Ectodermal cell (in vitro differentiated cells): Measurements from ENCODE around the gene RFC4.

ENCODE experiments used
- H3K27ac ChIP-seq: 2 replicates; pipeline ENCODE4 v1.7.0; 2013; ENCODE audit warnings: mild to moderate bottlenecking, low read depth, low read length; ENCODE audit not compliant: insufficient read depth, poor library complexity, severe bottlenecking
- H3K27me3 ChIP-seq: 2 replicates; pipeline ENCODE4 v1.7.0; 2013; ENCODE audit warnings: mild to moderate bottlenecking, low read length; ENCODE audit not compliant: insufficient read depth, control insufficient read depth, poor library complexity, severe bottlenecking
- H3K36me3 ChIP-seq: one replicate; pipeline ENCODE4 v1.7.0; 2013; ENCODE audit warnings: low read length; ENCODE audit not compliant: control insufficient read depth, insufficient read depth
- H3K4me1 ChIP-seq: one replicate; pipeline ENCODE4 v1.7.0; 2013; ENCODE audit warnings: low read length; ENCODE audit not compliant: control insufficient read depth, insufficient read depth
- H3K4me3 ChIP-seq: 2 replicates; pipeline ENCODE4 v1.7.0; 2013; ENCODE audit warnings: low read depth, low read length, control low read depth; ENCODE audit not compliant: insufficient read depth
- H3K9me3 ChIP-seq: 2 replicates; pipeline ENCODE4 v1.7.0; 2013; ENCODE audit warnings: mild to moderate bottlenecking, low read length, moderate library complexity; ENCODE audit not compliant: control insufficient read depth
- WGBS, 2 experiments: methylation state at CpG; one replicate each; pipeline ENCODE4 v1.1.7; 2013; ENCODE audit warnings: missing lambda C conversion rate in 2 of 2; 5-methylcytosine and 5-hydroxymethylcytosine counted together

The RFC4 gene

DNA sequence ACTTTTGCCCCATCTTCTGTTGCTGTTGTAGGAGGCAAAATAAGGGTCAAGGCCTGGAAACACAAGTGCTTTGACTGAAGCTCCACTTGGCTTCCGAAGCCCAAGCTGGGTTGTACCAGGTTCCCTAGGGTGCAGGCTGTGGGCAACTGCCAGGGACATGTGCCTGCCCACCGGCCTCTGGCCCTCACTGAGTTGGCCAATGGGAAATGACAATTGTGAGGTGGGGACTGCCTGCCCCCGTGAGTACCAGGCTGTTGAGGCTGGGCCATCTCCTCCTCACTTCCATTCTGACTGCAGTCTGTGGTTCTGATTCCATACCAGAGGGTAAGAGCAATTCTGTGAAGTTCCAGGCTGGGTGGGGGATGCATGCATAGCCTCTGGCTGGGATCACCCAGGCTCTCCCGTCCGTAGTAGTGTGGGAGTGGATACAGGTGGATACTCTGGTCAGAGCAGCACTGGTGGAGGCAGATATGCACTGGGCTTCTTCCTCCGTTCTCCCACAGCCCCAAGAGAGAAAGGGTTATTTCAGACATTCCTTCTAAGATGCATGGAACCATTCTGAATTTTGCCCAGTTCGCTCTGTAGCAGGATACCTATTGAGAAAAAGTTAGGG, 36.2 kb upstream of the RFC4 start, which contains the start of gene ADIPOQ:
Gene ADIPOQ (plus strand): TSS at position 285 of the 613 bp plus-strand sequence. CDS start 10,349 bp downstream, outside the sequence.
- Histone ChIP-seq H3K4me1 (no peaks in the 10 kb centered on the region), H3K9me3 (no peaks in the 10 kb centered on the region), H3K36me3 (no peaks in the 10 kb centered on the region), H3K27me3 (no peaks in the 10 kb centered on the region), H3K4me3 (no peak within 1 kb of the TSS), H3K27ac (no peak within 1 kb of the TSS)
- 92 to 95% methylated on average over 7 of the region's 7 CpGs for WGBS, 2 experiments

- H3K27ac ChIP-seq: no peak overlapping the region
Observed at GRCh38 chr3:186841620-186842019, 35.3 kb upstream of the RFC4 start.

DNA sequence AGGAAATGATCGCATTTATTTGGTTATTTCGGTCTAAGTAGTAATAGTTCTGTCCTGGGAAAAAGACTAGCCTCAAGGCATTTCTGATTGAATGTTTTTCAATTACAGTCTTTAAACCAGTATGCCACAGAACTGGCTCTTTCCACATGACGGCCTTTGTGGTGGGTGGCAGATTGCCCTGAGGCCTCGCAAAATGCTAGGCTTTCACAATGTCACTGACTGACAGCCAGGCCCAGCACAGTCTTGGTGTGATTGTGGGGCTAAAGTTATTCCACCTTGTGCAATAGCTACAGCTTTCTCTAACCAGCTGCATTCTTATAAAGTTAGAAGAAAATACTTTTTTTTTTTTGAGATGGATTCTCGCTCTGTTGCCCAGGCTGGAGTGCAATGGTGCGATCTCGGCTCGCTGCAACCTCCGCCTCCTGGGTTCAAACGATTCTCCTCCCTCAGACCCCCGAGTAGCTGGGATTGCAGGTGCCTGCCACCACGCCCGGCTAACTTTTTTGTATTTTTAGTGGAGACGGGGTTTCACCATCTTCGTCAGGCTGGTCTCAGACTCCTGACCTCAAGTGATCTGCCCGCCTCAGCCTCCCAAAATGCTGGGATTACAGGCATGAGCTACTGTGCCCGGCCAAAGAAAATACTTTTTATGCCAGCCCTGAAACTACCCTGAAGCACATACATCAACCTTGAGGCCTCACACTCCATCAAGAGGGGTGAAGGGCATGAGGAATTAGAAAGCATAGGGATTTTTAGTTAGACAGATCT, 33.8 kb upstream of the RFC4 start:
- Histone ChIP-seq H3K36me3 (no peaks in the 10 kb centered on the region), H3K9me3 (no peaks in the 10 kb centered on the region), H3K4me3 (no peak overlapping the region), H3K4me1 (no peaks in the 10 kb centered on the region), H3K27ac (no peak overlapping the region), H3K27me3 (no peaks in the 10 kb centered on the region)
- 88 to 92% methylated on average over 17 of the region's 17 CpGs for WGBS, 2 experiments

More at GRCh38 chr3:186841620-186842019, 35.3 kb upstream of the RFC4 start:
- no peaks in the 10 kb centered on the region for H3K36me3 ChIP-seq
- H3K27me3 ChIP-seq: no peaks in the 10 kb centered on the region
- no peak overlapping the region for H3K4me3 ChIP-seq
- no peaks in the 10 kb centered on the region for H3K4me1 ChIP-seq
- no peaks in the 10 kb centered on the region for H3K9me3 ChIP-seq
- 90 to 96% methylated on average over 3 to 4 of the region's 4 CpGs for WGBS, 2 experiments

DNA sequence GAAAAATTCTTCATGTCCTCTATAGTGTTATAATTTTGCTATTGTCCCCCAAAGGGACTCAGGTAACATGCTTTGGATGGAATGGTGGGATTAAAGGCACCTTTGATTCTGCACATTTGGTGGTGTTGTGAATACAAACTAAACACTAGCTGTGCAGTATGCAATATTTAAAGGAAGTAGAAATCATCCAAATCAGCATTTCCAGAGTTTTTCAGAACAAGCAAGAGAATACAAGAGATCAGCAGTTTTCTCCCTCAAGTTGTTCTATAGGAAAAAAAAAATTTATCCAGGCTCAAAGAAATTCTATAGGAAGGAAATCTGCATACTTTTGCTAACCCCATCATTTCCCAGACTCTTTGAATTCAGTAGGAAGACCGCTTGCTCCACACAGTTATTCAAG, 26.0 kb upstream of the RFC4 start:
- Histone ChIP-seq H3K9me3 (no peaks in the 10 kb centered on the region), H3K36me3 (no peaks in the 10 kb centered on the region), H3K27me3 (peaks cover 54% of the 10 kb centered on the region), H3K27ac (no peak overlapping the region), H3K4me3 (no peak overlapping the region), H3K4me1 (peaks cover 3% of the 10 kb centered on the region)
- 92 to 100% methylated on average over 1 of the region's 1 CpG for WGBS, 2 experiments

DNA sequence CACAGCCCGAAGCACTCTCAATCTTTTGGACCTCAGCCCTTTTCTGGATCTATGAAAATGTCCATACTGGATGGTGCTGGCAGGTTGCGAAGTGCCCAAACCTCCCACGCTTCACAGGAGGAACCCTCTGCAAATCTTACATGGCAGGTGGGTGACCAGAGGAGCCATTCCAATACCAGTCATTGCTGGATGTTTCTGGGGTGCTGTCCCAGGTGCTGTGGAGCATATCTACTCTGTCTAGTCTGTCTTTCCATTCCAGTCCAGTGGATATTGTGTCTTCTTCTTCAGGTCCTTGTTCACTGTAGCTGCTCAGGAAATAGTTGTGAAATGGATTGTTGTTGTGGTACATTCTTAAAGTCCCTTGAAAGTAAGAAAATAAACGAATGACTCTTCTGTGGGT, 25.5 kb upstream of the RFC4 start:
- Histone ChIP-seq H3K9me3 (no peaks in the 10 kb centered on the region), H3K27me3 (peaks cover 58% of the 10 kb centered on the region)
- 90 to 91% methylated on average over 4 of the region's 4 CpGs for WGBS, 2 experiments

DNA sequence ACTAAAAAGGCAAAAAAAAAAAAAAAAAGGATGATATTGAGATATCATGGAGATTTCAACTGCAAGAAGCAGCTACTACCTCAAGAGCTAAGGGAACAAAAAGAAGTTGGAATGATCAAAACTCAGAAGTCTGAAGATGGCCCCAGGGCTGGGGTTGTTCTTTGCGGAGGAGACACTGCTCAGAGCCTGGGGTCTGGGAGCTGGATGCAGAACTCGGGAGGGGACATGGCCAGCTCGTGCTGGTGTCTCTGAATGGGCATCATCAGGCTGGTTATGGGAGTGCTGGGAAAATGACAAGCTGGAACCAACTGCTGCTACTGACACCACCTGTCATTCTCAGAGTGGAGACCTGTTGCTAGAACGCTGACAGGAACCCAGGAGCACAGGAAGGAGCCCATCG, 22.1 kb upstream of the RFC4 start:
- H3K27me3 ChIP-seq: peaks cover 89% of the 10 kb centered on the region
- H3K36me3 ChIP-seq: no peaks in the 10 kb centered on the region
- no peak overlapping the region for H3K4me3 ChIP-seq
- no peak overlapping the region for H3K27ac ChIP-seq
- no peaks in the 10 kb centered on the region for H3K9me3 ChIP-seq
- 21 to 28% methylated on average over 5 of the region's 5 CpGs for WGBS, 2 experiments
- H3K4me1 ChIP-seq: peaks cover 22% of the 10 kb centered on the region

More for the DNA sequence above, 25.5 kb upstream of the RFC4 start:
- Histone ChIP-seq H3K4me1 (peaks cover 3% of the 10 kb centered on the region), H3K36me3 (no peaks in the 10 kb centered on the region), H3K27ac (no peak overlapping the region), H3K4me3 (no peak overlapping the region)

GRCh38 chr3:186826976-186827857, 20.9 kb upstream of the RFC4 start:
- Histone ChIP-seq H3K9me3 (no peaks in the 10 kb centered on the region), H3K4me3 (peak overlapping the region; percentile 58), H3K27ac (no peak overlapping the region), H3K36me3 (no peaks in the 10 kb centered on the region), H3K4me1 (peaks cover 22% of the 10 kb centered on the region), H3K27me3 (peaks cover 85% of the 10 kb centered on the region)
- 2 to 3% methylated on average over 80 of the region's 80 CpGs for WGBS, 2 experiments

DNA sequence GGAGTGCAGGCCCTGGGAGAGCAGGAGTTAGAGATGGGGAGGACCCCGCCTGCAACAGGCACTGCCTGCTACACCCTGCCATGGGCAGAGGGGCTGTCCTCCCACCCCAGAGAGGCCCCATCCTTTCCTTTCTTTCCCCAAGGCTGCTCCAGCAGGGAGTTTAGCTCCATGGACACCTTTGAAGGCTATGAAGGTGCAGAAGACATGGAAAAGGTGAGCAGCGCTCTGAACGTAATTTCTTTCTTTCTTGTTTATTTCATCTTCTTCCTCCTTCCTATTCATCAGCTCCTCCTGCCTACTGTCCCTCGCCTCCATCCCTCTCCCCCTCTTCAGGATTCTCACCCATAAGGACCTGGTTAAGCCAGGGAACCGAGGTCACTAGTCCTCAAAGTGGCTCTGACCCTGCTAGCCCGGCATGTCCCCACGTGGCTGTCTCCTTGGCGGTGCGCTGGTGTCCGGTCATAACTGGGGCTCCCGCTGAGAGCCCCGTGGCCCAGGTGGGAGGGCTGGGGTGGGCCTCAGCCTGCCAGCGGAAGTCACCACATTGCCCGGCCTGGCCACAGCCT, 20.2 kb upstream of the RFC4 start:
- no peaks in the 10 kb centered on the region for H3K9me3 ChIP-seq
- H3K27me3 ChIP-seq: peaks cover 77% of the 10 kb centered on the region
- no peaks in the 10 kb centered on the region for H3K36me3 ChIP-seq
- 8 to 12% methylated on average over 14 of the region's 14 CpGs for WGBS, 2 experiments
- peaks cover 22% of the 10 kb centered on the region for H3K4me1 ChIP-seq
- H3K4me3 ChIP-seq: peak overlapping the region; percentile 58
- H3K27ac ChIP-seq: no peak overlapping the region

- H3K27me3 ChIP-seq: peaks cover 72% of the 10 kb centered on the region
- H3K36me3 ChIP-seq: no peaks in the 10 kb centered on the region
- H3K4me3 ChIP-seq: peak overlapping the region; percentile 29
- H3K9me3 ChIP-seq: no peaks in the 10 kb centered on the region
- whole genome bisulfite sequencing, 2 experiments: 27 to 34% methylated on average over 11 of the region's 11 CpGs
- peaks cover 22% of the 10 kb centered on the region for H3K4me1 ChIP-seq
- no peak overlapping the region for H3K27ac ChIP-seq
Observed at GRCh38 chr3:186825872-186826409, 19.7 kb upstream of the RFC4 start.
